NOMO-1 treated with dmso at 0.1 percent for 144 hours (cell line): Measurements from ENCODE around the gene SCLY.
"Not testable (repeated sequence)": the region's sequence is repeated elsewhere in the genome, so short reads cannot be mapped to it uniquely, and the experiment has no call there.

Experiments used
- DNase-seq: peaks from one replicate; lab custom pipeline; 2025; ENCODE audit not compliant: unreplicated experiment; lab: John Stamatoyannopoulos, UW

The SCLY gene

DNA sequence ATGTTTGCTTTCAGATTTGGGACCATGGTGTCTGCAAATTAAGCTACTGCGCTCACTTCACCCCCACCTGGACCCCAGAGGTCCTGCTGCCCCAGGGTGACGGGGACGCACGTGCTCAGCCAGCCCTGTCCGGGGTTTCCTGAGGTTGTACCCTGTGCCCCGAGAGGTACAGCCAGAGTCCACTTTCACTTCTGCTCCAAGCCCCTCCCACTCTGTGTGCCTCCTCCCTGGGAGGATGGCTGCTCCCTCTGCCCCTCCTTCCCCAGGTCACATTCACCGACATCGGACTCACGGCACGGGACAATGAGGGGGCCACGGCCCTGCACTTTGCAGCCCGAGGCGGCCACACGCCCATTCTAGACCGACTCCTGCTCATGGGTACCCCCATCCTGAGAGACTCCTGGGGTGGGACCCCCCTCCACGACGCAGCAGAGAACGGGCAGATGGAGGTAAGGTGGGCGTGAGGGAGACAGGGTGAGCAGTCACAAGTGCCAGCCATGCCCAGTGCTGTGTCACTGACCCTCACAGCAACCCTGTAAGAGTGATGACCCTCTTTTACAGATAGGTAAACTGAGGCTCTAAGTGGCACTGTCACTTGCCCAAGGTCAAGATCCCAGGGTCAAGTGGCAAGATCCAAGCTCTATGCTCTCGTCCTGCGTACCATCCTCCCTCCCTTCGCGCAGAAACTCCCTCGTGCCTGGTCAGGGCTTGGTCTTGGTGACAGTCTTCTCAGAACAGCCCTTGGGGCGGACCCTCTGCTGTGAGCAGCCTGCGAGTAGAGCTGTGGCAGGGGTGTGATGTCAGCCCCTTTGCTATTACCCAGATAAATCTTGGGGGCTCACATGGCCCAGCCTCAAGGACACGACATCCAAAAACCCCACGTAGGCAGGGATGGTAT is 47.0 kb downstream of the SCLY start:
- DNase-seq = peak; percentile 87

- DNase-seq = peak; percentile 19
These were observed 47.8 kb downstream of the SCLY start for GRCh38 chr2:238108423-238109183.

GRCh38 chr2:238113611-238114010 is 52.8 kb downstream of the SCLY start:
- DNase-seq = no peak

GRCh38 chr2:238114331-238114841 is 53.6 kb downstream of the SCLY start:
- DNase-seq = no peak

DNA sequence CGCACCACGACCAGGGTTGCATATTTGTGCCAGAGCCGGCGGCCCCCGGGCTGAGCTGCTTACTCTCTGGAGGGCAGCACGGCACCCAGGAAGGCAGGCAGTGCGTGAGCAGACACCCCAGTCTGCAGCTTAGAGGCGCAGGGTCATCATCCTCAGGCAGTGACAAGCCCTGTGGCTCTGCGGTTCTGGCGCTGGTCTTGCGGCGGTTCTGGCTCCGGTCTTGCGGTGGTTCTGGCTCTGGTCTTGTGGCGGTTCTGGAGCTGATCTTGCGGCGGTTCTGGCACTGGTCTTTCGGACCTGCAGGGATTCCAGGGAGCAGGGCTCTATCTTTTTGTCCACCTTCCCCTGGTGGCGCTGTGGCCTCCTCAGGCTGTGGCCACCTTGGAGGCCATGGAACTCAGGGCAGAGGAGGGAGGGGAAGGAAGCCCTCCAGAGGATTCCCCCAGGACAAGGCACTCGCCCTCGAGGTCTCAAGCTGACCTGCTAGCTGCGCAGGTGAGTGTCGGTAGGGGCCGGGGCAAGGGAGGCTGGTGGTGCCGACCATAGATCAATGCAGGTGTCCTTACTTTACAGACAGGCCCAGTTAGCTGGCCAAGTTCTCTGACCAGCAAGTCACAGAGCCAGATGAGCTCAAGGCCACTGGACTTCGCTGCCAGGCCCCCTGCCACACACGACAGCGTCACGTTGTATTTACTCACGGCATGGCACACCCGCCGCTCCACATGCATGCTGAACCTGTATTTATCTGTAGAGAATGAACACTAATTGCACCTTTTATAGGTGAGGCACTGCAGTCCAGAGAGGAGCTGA is 54.3 kb downstream of the SCLY start:
- no peak for DNase-seq

GRCh38 chr2:238115709-238116108 is 54.9 kb downstream of the SCLY start:
- DNase-seq = not testable (repeated sequence)

DNA sequence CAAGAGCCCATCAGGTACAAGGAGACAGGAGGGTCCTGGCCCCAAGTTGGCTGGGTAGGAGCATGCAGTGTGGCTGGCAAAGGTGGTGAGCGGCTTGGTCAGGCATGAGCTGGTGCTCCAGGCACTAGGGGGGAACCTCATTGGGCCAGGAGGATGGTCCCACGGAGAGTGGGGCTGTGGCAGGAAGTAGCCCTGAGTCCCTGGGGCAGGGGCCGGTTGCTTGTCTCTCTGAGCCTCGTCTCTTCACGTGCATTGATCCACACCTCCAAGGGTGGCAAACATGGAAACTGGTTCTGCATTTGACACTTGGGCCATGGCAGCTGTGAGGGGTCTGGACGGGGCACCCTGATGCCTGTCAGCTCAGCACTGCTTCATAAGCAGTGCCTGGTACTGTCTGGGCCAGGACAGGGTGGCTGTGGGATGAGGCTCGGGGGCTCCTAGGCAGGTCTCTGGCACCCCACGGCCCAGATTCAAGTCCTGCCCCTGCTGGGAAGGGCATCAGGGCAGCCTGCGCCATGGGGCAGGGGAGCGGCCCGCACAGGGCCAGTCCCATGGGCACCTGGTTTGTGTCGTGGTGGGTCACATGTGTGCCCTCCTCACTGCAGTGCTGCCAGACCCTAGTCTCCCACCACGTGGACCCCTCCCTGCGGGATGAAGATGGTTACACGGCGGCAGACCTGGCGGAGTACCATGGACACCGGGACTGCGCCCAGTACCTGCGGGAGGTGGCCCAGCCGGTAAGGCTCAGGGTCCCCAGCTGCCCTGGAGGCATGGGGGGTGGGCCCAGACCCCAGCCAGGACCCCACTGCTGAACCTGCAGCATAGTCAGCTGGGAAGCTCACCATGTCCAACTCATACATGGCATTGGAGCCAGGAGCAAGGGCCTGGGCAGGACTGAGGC is 55.7 kb downstream of the SCLY start:
- no peak for DNase-seq

DNA sequence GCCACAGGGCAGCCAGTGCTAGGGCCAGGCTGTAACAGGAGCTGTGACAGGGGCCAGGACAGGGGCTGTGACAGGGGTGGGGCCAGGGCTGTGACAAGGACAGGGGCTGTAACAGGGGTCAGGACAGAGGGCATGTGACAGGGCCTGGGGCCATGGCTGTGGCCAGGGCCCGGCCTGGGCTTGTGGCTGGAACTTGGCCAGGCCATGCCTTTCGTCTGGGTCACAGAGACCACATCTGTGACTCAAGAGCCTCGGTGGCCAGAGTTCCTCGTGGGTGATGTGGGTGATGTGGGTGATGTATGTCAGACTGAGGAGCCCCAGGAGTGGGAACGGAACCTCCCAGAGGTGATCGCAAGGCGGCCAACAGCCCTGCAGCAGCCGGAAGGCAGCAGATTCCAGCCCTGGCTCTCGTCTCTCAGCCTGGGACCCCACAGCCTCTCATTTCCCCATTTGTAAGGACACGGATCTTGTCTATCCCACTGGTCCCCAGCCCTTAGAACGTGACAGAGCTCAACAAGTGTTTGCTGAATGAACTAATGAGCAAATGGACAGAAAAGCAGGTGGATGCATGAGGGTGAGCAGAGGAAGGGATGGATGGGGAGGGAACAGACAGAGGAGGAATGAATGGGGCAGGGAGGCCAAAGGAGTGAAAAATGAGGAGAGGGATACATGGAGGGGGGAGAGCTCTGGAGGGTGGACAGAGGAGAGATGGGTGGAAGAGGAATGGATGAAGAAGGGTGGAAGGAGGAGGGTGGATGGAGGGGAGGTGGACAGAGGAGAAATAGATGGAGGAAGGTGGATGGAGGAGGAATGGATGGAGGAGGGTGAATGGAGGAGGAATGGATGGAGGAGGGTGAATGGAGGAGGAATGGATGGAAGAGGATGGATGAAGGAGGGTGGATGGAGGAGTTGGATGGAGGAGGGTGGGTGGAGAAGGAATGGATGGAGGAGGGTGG is 56.7 kb downstream of the SCLY start:
- no peak for DNase-seq

DNA sequence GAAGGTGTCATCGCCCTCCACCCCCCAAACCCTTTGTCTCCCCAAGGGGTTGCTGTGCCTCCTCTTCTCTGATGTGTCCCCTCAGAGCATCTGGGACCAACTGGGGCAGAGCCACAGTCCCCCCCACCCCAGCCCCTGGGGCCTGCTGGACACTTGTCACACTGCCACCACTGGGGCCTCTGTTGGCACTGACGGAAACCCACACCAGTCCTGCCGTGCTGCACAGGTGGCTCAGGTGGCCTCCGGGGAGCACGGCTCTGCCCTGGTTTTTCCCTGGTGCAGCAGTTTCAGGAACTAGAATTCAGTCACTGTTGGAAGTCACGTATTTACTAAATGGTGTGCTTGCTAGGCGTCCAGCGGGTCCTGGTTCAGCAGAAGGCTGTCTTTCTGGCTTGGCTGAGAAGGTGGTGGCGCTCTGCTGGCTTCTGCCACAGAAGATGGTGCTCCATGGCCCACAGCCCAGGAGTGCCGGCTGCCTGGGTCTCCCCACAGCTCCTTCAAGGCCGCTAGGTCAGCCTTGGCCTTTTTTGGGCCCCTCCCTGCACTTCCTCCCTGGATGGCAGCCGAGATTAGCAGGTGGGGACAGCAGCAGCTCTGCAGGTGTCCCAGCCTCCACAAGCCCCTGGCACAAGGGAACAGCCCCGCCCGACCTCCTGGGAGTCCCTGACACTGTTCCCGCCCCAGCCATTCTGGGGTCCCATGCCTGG is 59.1 kb downstream of the SCLY start:
- DNase-seq = no peak

DNA sequence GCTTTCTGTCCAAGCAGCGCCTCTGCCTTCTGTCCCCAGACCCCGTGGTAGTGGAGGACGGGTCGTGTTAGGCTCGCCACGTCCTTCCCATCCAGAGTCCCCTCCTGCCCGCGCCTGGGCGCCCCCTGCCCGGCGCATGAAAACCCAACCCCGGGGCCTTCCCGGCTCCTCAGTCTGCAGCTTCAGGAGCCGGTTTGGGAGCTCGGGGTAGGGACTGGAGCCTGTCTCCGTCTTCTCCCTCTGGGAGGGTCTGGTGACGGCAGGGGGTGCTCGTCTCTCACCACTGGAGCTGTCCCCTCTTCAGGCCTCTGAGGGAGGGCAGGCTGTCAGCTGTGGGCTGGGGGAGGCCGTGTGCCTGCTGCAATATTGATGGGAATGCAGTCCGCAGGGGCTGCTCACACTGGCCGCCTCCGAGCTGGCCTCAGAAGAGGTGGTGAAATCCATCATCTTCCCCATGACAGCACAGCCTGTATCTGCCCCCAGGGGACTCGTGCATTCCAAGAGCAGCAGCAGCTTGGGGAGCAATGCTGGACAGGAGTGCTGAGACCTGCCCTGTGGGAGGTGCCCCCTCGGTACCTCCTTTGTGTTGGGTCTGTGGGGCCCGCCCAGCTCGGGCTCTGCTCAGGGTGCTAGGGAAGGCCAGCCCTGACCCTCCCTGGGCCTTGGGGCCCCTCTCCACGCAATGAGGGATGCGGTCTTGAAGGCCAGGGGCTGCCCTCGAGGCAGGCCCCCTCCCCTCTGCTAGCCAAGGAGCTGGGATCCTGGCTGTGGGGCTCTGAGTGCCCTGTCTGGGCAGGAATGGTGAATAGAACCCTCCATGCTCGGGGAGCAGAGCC is 59.9 kb downstream of the SCLY start:
- no peak for DNase-seq

DNA sequence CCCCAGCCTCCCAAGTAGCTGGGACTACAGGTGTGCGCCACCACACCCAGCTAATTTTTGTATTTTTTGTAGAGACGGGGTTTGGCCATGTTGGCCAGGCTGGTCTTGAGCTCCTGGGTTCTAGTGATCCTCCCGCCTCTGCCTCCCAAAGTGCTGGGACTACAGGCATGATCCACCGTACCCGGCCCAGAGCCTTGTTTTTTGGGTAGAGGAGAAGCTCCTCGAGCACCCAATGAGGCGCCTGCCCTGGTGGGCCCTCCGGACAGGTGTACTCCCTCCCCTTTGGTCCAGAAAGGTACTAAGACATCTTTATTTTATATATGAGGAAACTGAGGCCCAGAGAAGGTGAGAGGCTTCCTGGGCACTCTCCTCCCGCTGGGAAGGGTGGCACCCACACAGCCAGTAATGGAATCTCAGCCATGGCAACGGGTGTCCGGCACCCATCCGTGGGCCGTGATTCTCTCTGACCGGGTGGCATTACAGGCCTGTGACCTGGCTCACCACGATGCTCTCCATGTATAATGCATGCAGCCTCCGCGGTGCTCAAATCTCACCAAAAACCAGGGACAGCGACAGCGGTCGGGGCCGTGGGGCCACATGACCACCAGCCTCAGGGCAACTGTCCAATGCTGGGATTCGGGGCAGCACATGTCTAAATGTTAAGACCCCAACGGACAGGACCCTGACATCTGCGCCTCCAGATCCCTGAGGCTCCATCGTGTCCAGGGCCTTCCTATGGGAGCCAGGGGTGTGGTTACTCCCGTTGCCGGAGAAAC is 60.9 kb downstream of the SCLY start:
- no peak for DNase-seq

- no peak for DNase-seq
These were observed 61.8 kb downstream of the SCLY start for GRCh38 chr2:238122287-238123217.

- DNase-seq = no peak
These were observed 62.6 kb downstream of the SCLY start for GRCh38 chr2:238123218-238123971.

GRCh38 chr2:238123991-238124470 is 63.2 kb downstream of the SCLY start:
- DNase-seq = no peak
